Endothelial cell (in vitro differentiated cells): ENCODE data around the gene TFEB. TPM values are rescaled to one million over a fixed set of nuclear protein-coding genes. Genes with fewer than 3 reads are reported as not detected.

Source experiments
- DNase-seq: peaks from one replicate; pipeline ENCODE4 v3.0.0; 2021; ENCODE audit warnings: low spot score
- H3K27ac Mint-ChIP-seq: one replicate; pipeline ENCODE4 v1.8.0; 2021; ENCODE audit warnings: mixed read lengths, inconsistent platforms; ENCODE audit not compliant: unreplicated experiment
- H3K27me3 Mint-ChIP-seq: one replicate; pipeline ENCODE4 v1.8.0; 2021; ENCODE audit warnings: mild to moderate bottlenecking, moderate library complexity, mixed read lengths, inconsistent platforms; ENCODE audit not compliant: unreplicated experiment
- H3K36me3 Mint-ChIP-seq: one replicate; pipeline ENCODE4 v1.8.0; 2021; ENCODE audit warnings: mild to moderate bottlenecking, low read depth, mixed read lengths, inconsistent platforms; ENCODE audit not compliant: unreplicated experiment
- H3K4me1 Mint-ChIP-seq: one replicate; pipeline ENCODE4 v1.8.0; 2021; ENCODE audit warnings: mild to moderate bottlenecking, mixed read lengths, inconsistent platforms; ENCODE audit not compliant: unreplicated experiment
- H3K4me3 Mint-ChIP-seq: one replicate; pipeline ENCODE4 v1.8.0; 2021; ENCODE audit warnings: mild to moderate bottlenecking, mixed read lengths, inconsistent platforms; ENCODE audit not compliant: unreplicated experiment
- H3K9me3 Mint-ChIP-seq: one replicate; pipeline ENCODE4 v1.8.0; 2021; ENCODE audit warnings: mixed read lengths, inconsistent platforms; ENCODE audit not compliant: unreplicated experiment
- total RNA-seq: library from RNA; stranded (reverse); fragmentation: NEBNext Ultra II Directional; extraction: Animal tissue kit (Norgen Biotek cat#: 25700); gene quantifications from one replicate; pipeline ENCODE4 v1.2.1, GENCODE V29; 2021; ENCODE audit not compliant: unreplicated experiment
- TF ChIP-seq, protein P1 (sequence below): fragments of 200-600 bp; sonication (generic); IDR thresholded peaks from one replicate; pipeline ENCODE4 v1.5.0; 2021; ENCODE audit warnings: antibody characterized with exemption; ENCODE audit not compliant: unreplicated experiment

Gene TFEB
- total RNA-seq, 1 donor from 2014 or later = 10.4 TPM

- TF ChIP-seq, protein P1, sequence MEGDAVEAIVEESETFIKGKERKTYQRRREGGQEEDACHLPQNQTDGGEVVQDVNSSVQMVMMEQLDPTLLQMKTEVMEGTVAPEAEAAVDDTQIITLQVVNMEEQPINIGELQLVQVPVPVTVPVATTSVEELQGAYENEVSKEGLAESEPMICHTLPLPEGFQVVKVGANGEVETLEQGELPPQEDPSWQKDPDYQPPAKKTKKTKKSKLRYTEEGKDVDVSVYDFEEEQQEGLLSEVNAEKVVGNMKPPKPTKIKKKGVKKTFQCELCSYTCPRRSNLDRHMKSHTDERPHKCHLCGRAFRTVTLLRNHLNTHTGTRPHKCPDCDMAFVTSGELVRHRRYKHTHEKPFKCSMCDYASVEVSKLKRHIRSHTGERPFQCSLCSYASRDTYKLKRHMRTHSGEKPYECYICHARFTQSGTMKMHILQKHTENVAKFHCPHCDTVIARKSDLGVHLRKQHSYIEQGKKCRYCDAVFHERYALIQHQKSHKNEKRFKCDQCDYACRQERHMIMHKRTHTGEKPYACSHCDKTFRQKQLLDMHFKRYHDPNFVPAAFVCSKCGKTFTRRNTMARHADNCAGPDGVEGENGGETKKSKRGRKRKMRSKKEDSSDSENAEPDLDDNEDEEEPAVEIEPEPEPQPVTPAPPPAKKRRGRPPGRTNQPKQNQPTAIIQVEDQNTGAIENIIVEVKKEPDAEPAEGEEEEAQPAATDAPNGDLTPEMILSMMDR = no peak
- no peaks in the 10 kb centered on the region for H3K9me3 Mint-ChIP-seq
- peaks cover 25% of the 10 kb centered on the region for H3K4me1 Mint-ChIP-seq
- H3K4me3 Mint-ChIP-seq = no peak overlapping the region
- DNase-seq = no peak
- H3K36me3 Mint-ChIP-seq = peaks cover 4% of the 10 kb centered on the region
- H3K27ac Mint-ChIP-seq = no peak overlapping the region
- peaks cover 14% of the 10 kb centered on the region for H3K27me3 Mint-ChIP-seq
Measured at GRCh38 chr6:41720262-41720620, 15.2 kb downstream of the TFEB start.

DNA sequence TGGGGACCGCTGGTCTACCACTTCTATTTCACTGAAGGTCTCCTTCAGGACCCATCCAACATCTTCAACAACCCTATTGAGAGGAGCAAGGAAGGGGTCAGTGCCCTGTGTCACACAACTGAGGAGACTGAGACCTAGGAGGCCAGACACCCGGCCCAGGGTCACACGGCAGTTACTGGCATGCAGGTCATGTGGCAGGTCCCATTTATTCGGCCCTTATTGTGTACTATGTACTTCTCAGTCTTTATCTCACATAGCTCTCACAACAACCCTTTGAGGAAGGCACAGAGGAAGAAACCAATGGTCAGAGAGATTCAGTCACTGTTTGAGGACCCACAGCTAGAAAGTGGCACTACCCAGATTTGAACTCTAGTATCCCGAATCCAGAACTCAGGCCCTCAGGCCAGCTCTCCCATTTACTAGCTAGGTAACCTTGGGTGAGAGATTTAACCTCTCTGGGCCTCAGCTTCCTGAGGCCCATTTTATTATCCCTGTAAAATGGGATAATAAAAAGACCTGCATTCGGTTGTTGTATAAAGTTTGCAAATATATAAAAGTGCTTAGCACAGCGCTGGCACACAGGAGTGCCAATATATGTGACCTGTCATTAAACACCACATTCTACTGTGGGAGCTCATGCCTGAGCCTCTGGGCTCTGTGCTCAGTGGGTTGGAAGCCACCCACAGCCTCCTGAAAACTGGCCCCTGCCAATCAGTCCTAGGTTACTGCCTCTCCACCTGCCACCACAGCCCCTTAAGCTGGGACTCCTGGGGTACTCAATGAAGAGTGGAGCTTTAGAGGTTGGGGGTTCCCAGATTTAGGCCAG is 15.8 kb downstream of the TFEB start:
- no peaks in the 10 kb centered on the region for H3K9me3 Mint-ChIP-seq
- peaks cover 14% of the 10 kb centered on the region for H3K27me3 Mint-ChIP-seq
- H3K36me3 Mint-ChIP-seq = peaks cover 4% of the 10 kb centered on the region
- TF ChIP-seq, protein P1 = no peak
- peaks cover 25% of the 10 kb centered on the region for H3K4me1 Mint-ChIP-seq
- no peak overlapping the region for H3K4me3 Mint-ChIP-seq
- H3K27ac Mint-ChIP-seq = peak overlapping the region; percentile 24
- no peak for DNase-seq

DNA sequence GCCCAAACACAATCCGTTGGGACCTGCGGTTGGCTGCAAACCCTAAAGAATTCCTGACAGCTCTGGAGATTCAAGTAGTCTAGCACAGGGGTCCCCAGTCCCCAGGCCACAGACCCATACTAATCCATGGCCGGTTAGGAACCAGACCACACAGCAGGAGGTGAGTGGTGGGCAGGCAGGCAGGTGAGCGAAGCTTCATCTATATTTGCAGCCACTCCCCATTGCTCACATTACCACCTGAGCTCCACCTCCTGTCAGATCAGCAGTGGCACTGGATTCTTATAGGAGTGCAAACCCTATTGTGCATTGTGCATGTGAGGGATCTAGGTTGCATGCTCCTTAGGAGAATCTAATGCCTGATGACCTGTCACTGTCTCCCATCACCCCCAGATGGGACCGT is 16.6 kb downstream of the TFEB start:
- Mint-ChIP-seq H3K4me3 (no peak overlapping the region), H3K9me3 (no peaks in the 10 kb centered on the region), H3K27me3 (peaks cover 16% of the 10 kb centered on the region)

GRCh38 chr6:41717392-41717736 is 18.0 kb downstream of the TFEB start:
- peaks cover 13% of the 10 kb centered on the region for H3K27me3 Mint-ChIP-seq
- H3K4me3 Mint-ChIP-seq = no peak overlapping the region
- DNase-seq = no peak
- H3K27ac Mint-ChIP-seq = no peak overlapping the region
- H3K4me1 Mint-ChIP-seq = peaks cover 15% of the 10 kb centered on the region
- no peaks in the 10 kb centered on the region for H3K9me3 Mint-ChIP-seq
- TF ChIP-seq, protein P1 = no peak
- peaks cover 4% of the 10 kb centered on the region for H3K36me3 Mint-ChIP-seq

More for the DNA sequence above, 16.6 kb downstream of the TFEB start:
- Mint-ChIP-seq H3K4me1 (peaks cover 22% of the 10 kb centered on the region), H3K27ac (no peak overlapping the region), H3K36me3 (peaks cover 4% of the 10 kb centered on the region)
- no peak for DNase-seq
- TF ChIP-seq, protein P1 = no peak
